ENCODE results near the gene SCNN1G.

SCNN1G gene

GRCh38 chr16:23186171-23186570 lies 3.6 kb downstream of the SCNN1G start:
- Histone ChIP-seq H3K4me3 (ENCODE audit: low read length) (no peak overlapping the region), H3K36me3 (ENCODE audit: control insufficient read depth, insufficient read depth, low read length) (no peaks in the 10 kb centered on the region)

GRCh38 chr16:23187341-23187740 lies 4.8 kb downstream of the SCNN1G start:
- no peaks in the 10 kb centered on the region for H3K36me3 ChIP-seq (ENCODE audit: control insufficient read depth, insufficient read depth, low read length)
- H3K9ac ChIP-seq (ENCODE audit: low read length): no peak overlapping the region
- H3K4me3 ChIP-seq (ENCODE audit: low read length): no peak overlapping the region
- peaks cover 40% of the 10 kb centered on the region for H3K27me3 ChIP-seq (ENCODE audit: control insufficient read depth, insufficient read depth, low read length)
- peaks cover 8% of the 10 kb centered on the region for H3K4me1 ChIP-seq (ENCODE audit: control insufficient read depth, insufficient read depth, low read length)
- no peaks in the 10 kb centered on the region for H3K9me3 ChIP-seq (ENCODE audit: control insufficient read depth, low read length)

More at GRCh38 chr16:23186171-23186570, 3.6 kb downstream of the SCNN1G start:
- Histone ChIP-seq H3K27me3 (ENCODE audit: control insufficient read depth, insufficient read depth, low read length) (peaks cover 50% of the 10 kb centered on the region), H3K9ac (ENCODE audit: low read length) (no peak overlapping the region), H3K4me1 (ENCODE audit: control insufficient read depth, insufficient read depth, low read length) (peaks cover 8% of the 10 kb centered on the region), H3K9me3 (ENCODE audit: control insufficient read depth, low read length) (no peaks in the 10 kb centered on the region)

DNA sequence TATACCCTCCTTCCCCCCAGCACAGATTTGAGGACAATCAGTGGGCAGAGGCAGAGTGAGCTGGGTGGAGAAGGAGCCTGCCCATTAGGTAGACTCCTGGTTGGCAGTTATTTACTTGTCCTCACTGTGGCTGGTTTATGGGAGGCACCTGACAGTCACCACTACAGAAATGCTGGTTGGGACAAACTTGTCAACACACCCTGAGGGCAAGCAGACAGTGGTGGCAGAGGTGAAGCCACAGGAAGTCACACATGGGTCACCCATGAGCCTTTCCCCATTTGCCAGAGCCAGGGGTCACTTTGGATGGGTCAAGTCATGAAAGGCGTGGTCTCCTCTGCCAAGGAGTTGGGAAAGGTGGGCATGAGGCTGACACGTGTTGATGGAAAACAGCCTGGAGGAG lies 6.4 kb downstream of the SCNN1G start:
- Histone ChIP-seq H3K4me1 (ENCODE audit: control insufficient read depth, insufficient read depth, low read length) (no peaks in the 10 kb centered on the region), H3K9ac (ENCODE audit: low read length) (no peak overlapping the region), H3K27me3 (ENCODE audit: control insufficient read depth, insufficient read depth, low read length) (peaks cover 26% of the 10 kb centered on the region), H3K36me3 (ENCODE audit: control insufficient read depth, insufficient read depth, low read length) (no peaks in the 10 kb centered on the region), H3K4me3 (ENCODE audit: low read length) (no peak overlapping the region), H3K9me3 (ENCODE audit: control insufficient read depth, low read length) (no peaks in the 10 kb centered on the region)

GRCh38 chr16:23194497-23195221 lies 12.1 kb downstream of the SCNN1G start:
- H3K9me3 ChIP-seq (ENCODE audit: control insufficient read depth, low read length): no peaks in the 10 kb centered on the region
- no peak overlapping the region for H3K4me3 ChIP-seq (ENCODE audit: low read length)
- H3K27me3 ChIP-seq (ENCODE audit: control insufficient read depth, insufficient read depth, low read length): no peaks in the 10 kb centered on the region
- H3K36me3 ChIP-seq (ENCODE audit: control insufficient read depth, insufficient read depth, low read length): no peaks in the 10 kb centered on the region
- no peak overlapping the region for H3K9ac ChIP-seq (ENCODE audit: low read length)
- H3K4me1 ChIP-seq (ENCODE audit: control insufficient read depth, insufficient read depth, low read length): no peaks in the 10 kb centered on the region

GRCh38 chr16:23195366-23195978 lies 12.9 kb downstream of the SCNN1G start:
- no peaks in the 10 kb centered on the region for H3K27me3 ChIP-seq (ENCODE audit: control insufficient read depth, insufficient read depth, low read length)
- no peak overlapping the region for H3K9ac ChIP-seq (ENCODE audit: low read length)
- no peaks in the 10 kb centered on the region for H3K4me1 ChIP-seq (ENCODE audit: control insufficient read depth, insufficient read depth, low read length)
- H3K36me3 ChIP-seq (ENCODE audit: control insufficient read depth, insufficient read depth, low read length): no peaks in the 10 kb centered on the region
- no peak overlapping the region for H3K4me3 ChIP-seq (ENCODE audit: low read length)
- H3K9me3 ChIP-seq (ENCODE audit: control insufficient read depth, low read length): no peaks in the 10 kb centered on the region

DNA sequence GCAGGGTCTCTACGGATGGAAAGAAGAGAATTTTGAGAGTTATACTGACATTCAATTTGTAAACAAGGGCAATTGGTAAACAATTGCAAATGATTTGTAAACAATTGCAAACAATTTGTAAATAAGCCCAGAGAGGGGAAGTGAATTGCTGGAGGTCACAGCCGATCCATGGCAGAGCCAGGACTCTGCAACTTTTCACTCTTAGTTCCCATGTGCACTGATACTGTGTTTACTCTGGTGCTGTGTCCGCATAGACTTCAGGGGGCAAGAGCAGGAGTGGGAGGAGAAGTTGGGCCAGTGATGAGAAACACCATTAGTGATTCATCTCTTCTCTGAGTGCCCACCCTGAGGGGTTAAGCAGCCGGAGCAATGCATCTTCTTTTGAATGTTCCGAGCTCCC lies 14.0 kb downstream of the SCNN1G start:
- H3K27me3 ChIP-seq (ENCODE audit: control insufficient read depth, insufficient read depth, low read length): no peaks in the 10 kb centered on the region
- no peaks in the 10 kb centered on the region for H3K9me3 ChIP-seq (ENCODE audit: control insufficient read depth, low read length)
- H3K9ac ChIP-seq (ENCODE audit: low read length): no peak overlapping the region
- H3K36me3 ChIP-seq (ENCODE audit: control insufficient read depth, insufficient read depth, low read length): no peaks in the 10 kb centered on the region
- no peaks in the 10 kb centered on the region for H3K4me1 ChIP-seq (ENCODE audit: control insufficient read depth, insufficient read depth, low read length)
- H3K4me3 ChIP-seq (ENCODE audit: low read length): no peak overlapping the region

DNA sequence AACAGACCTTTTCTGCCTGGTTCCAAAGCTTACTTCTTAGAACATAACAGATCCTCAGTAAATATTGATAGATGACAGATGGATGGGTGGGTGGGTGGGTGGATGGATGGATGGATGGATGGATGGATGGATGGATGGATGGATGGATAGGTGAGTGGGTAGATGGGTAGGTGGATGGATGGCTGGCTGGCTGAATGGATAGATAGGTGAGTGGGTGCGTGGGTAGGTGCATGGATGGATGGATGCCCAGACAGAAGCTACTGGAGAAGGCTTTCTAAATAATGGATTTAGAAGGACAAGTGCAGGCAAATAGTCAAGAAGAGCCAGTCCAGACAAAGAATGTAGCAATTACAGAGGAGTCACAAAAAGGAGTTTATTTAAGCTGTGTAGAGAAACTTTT lies 19.6 kb downstream of the SCNN1G start:
- Histone ChIP-seq H3K36me3 (ENCODE audit: control insufficient read depth, insufficient read depth, low read length) (no peaks in the 10 kb centered on the region), H3K27me3 (ENCODE audit: control insufficient read depth, insufficient read depth, low read length) (peaks cover 3% of the 10 kb centered on the region), H3K4me3 (ENCODE audit: low read length) (no peak overlapping the region), H3K4me1 (ENCODE audit: control insufficient read depth, insufficient read depth, low read length) (no peaks in the 10 kb centered on the region), H3K9ac (ENCODE audit: low read length) (no peak overlapping the region), H3K9me3 (ENCODE audit: control insufficient read depth, low read length) (no peaks in the 10 kb centered on the region)

- H3K4me3 ChIP-seq (ENCODE audit: low read length): no peak overlapping the region
- H3K36me3 ChIP-seq (ENCODE audit: control insufficient read depth, insufficient read depth, low read length): no peaks in the 10 kb centered on the region
- peaks cover 5% of the 10 kb centered on the region for H3K27me3 ChIP-seq (ENCODE audit: control insufficient read depth, insufficient read depth, low read length)
- H3K9ac ChIP-seq (ENCODE audit: low read length): no peak overlapping the region
- H3K4me1 ChIP-seq (ENCODE audit: control insufficient read depth, insufficient read depth, low read length): no peaks in the 10 kb centered on the region
- H3K9me3 ChIP-seq (ENCODE audit: control insufficient read depth, low read length): no peaks in the 10 kb centered on the region
Measured at GRCh38 chr16:23206986-23207385, 24.4 kb downstream of the SCNN1G start.

GRCh38 chr16:23207485-23207884 lies 24.9 kb downstream of the SCNN1G start:
- H3K9me3 ChIP-seq (ENCODE audit: control insufficient read depth, low read length): no peaks in the 10 kb centered on the region
- no peaks in the 10 kb centered on the region for H3K36me3 ChIP-seq (ENCODE audit: control insufficient read depth, insufficient read depth, low read length)
- no peaks in the 10 kb centered on the region for H3K4me1 ChIP-seq (ENCODE audit: control insufficient read depth, insufficient read depth, low read length)
- H3K27me3 ChIP-seq (ENCODE audit: control insufficient read depth, insufficient read depth, low read length): peaks cover 5% of the 10 kb centered on the region
- H3K9ac ChIP-seq (ENCODE audit: low read length): no peak overlapping the region
- no peak overlapping the region for H3K4me3 ChIP-seq (ENCODE audit: low read length)

DNA sequence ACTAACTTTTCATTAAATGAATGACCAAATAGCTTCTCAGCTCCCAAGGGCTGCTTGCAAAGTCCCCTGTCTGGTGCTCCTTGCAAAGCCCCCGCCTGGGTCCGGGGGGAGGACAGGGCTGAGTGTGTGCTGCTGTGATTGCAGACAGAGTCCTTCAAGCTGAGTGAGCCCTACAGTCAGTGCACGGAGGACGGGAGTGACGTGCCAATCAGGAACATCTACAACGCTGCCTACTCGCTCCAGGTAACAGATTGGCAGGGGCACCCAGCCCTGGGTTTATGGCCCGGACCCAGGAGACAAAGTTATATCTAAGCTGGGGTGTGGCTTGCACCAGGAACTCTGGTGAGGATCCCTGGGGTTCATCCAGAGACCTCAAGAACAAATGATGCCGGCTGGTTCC lies 27.1 kb downstream of the SCNN1G start:
- peaks cover 5% of the 10 kb centered on the region for H3K27me3 ChIP-seq (ENCODE audit: control insufficient read depth, insufficient read depth, low read length)
- no peaks in the 10 kb centered on the region for H3K9me3 ChIP-seq (ENCODE audit: control insufficient read depth, low read length)
- no peak overlapping the region for H3K9ac ChIP-seq (ENCODE audit: low read length)
- H3K4me3 ChIP-seq (ENCODE audit: low read length): no peak overlapping the region
- no peaks in the 10 kb centered on the region for H3K36me3 ChIP-seq (ENCODE audit: control insufficient read depth, insufficient read depth, low read length)
- H3K4me1 ChIP-seq (ENCODE audit: control insufficient read depth, insufficient read depth, low read length): no peaks in the 10 kb centered on the region

- no peaks in the 10 kb centered on the region for H3K9me3 ChIP-seq (ENCODE audit: control insufficient read depth, low read length)
- no peak overlapping the region for H3K4me3 ChIP-seq (ENCODE audit: low read length)
- H3K27me3 ChIP-seq (ENCODE audit: control insufficient read depth, insufficient read depth, low read length): no peaks in the 10 kb centered on the region
- no peaks in the 10 kb centered on the region for H3K36me3 ChIP-seq (ENCODE audit: control insufficient read depth, insufficient read depth, low read length)
- no peaks in the 10 kb centered on the region for H3K4me1 ChIP-seq (ENCODE audit: control insufficient read depth, insufficient read depth, low read length)
- no peak overlapping the region for H3K9ac ChIP-seq (ENCODE audit: low read length)
Measured at GRCh38 chr16:23213831-23214230, 31.3 kb downstream of the SCNN1G start.

DNA sequence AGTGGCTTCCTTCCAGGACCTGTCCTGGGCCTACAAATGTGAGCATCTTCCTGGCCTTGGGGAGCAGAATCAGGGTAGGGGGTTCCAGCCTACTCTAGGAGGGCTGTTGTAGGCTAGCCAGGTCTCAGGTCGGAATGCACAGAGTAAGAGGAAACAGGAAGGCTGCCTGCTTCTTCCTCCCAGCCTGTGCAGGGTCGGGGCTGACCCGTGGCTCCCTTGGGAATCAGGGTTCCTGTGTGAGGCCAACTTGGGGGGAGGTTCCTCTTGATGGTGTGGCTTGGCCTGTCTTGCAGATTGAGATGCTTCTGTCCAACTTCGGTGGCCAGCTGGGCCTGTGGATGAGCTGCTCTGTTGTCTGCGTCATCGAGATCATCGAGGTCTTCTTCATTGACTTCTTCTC lies 32.3 kb downstream of the SCNN1G start:
- H3K9me3 ChIP-seq (ENCODE audit: control insufficient read depth, low read length): no peaks in the 10 kb centered on the region
- H3K4me1 ChIP-seq (ENCODE audit: control insufficient read depth, insufficient read depth, low read length): no peaks in the 10 kb centered on the region
- H3K9ac ChIP-seq (ENCODE audit: low read length): no peak overlapping the region
- H3K4me3 ChIP-seq (ENCODE audit: low read length): no peak overlapping the region
- peaks cover 3% of the 10 kb centered on the region for H3K27me3 ChIP-seq (ENCODE audit: control insufficient read depth, insufficient read depth, low read length)
- H3K36me3 ChIP-seq (ENCODE audit: control insufficient read depth, insufficient read depth, low read length): no peaks in the 10 kb centered on the region

Measured in mucosa of stomach (tissue), 1 donor.